SH-SY5Y (cell line): ENCODE data around the gene BAG3.

Experiments used
- GATA2 ChIP-seq: IDR thresholded peaks from 2 replicates; pipeline ENCODE4 v1.6.1; 2011; ENCODE audit warnings: mild to moderate bottlenecking, low read depth, low read length
- GATA3 ChIP-seq: IDR thresholded peaks from 2 replicates; pipeline ENCODE4 v1.6.1; 2011; ENCODE audit warnings: low read depth, mild to moderate bottlenecking, low read length, moderate library complexity

DNA sequence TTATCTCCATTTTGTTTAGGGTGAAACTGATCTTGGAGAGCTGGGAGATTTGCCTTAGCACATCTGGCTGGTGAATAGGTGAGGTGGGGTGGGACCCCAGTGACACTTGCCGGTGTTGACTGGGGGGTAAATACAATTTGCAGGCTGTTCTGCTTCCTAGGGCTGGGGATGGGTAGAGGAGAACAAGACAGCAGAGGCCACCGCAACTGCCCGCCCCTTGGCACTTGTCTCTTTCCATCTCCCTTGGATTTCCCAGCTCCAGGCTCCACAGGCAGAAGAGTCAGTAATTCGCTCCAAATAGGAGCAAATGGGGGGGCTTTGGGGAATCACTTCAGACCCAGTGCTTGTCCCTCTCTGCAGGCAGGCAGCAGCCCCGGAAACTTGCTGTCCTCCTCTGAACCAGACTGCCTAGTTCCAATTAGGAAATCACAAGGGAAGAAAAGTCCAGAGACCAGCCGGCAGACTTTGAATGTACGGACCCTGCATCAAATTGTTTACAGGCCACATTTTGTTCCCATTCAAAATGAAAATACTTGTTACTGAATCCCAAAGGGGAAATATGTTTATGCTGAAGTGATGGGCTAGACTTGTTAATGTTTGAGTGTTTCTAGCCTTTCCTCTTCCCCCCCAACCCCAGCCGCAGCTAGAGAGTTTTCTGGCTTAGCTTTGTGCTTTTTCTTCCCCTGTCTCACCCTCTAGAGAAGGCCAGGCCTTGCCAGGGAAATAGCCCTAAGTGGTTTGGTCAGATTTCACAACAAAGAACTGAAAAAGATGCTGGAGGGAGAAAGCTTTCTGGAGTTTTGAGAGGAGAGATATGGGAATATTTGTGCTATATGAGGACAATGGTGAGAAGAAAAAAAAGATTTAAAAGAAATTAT is 64.7 kb downstream of the BAG3 start:
- no peak for TF ChIP-seq GATA2
- no peak for TF ChIP-seq GATA3
